IPS-NIHi7 (cell line): ENCODE data around the gene TMEM80.
A peak's percentile ranks its signal among the peaks of the same experiment; 100 is the strongest.
"Not testable (repeated sequence)": the region's sequence is repeated elsewhere in the genome, so short reads cannot be mapped to it uniquely, and the experiment has no call there.

Experiments used
- DNase-seq: peaks from one replicate; pipeline ENCODE4 v3.0.0; 2012; ENCODE audit warnings: mixed read lengths; ENCODE audit errors: extremely low spot score

The TMEM80 gene

GRCh38 chr11:679271-680207, 16.1 kb upstream of the TMEM80 start:
- no peak for DNase-seq

DNA sequence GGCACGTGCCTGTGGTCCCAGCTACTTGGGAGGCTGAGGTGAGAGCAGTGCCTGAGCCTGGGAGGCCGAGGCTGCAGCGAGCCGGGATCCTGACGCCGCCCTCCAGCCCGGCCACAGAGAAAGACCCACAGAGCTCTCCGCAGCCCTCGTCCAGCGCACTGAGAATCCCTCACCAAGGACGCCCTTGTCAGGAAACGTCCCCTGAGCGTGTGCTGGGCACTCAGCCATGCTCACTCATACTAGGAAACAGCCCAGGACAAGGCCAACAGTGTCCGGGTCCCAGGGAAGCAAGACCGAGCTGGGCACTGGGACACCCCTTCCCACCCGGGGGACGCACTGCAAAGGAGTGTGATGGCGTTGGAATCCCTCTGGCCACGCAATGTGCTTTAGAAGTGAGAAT, 15.1 kb upstream of the TMEM80 start:
- DNase-seq: no peak

GRCh38 chr11:680970-681369, 14.6 kb upstream of the TMEM80 start:
- DNase-seq: no peak

DNA sequence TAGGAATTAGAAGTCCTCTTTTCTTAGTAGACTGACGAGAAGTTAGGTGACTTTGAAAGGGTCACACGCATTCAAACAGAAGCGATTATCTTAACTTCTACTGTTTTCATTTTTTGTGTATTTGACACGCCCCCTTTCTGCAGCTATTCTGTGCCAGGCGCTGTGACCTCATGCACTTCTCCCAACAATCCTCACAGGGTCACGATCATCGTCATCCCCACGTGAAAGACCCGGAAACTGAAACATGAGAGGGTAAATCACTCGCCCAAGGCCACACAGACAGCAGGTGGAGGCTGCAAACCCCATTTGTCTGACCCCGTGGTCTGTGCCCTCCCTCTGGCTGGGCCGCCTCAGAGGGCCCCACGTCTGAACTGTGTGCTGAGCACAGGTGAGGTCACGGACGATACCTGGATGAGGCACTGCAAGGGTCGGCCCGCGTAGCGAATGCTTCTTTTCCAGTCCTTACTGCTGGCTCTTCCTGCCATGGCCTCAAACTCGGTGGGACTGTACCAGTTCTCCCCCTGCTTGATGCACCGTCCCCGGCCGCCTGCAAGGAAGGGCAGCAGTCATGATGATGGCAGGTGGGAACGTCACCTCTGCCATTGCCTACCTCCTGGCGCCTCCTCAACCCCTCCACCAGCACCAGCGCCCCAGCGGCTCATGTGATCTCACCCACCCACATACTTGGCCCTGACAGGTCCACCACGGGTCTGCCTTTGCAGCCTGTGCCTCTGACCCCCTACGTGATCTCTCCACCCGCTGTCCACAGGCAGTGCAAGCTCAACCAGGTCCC, 9.0 kb upstream of the TMEM80 start:
- DNase-seq: no peak

DNA sequence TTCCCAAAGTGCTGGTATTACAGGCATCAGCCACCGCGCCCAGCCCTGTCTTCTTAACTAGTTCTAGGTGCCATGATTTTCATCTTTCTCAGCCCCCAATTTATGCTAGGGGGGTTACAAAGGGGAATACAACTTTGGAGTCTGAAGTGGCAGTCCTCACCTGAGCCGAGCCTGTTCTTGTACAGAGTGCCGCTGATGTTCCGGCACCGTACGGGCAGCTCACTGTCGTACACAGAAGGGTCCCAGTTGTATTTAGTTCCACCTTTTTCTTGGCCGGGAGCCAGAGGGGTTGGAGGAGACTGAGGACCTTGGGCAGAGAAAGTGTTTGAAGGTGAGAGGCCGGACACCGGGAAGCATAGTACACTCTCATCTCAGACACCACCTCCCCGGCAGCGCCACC, 7.9 kb upstream of the TMEM80 start:
- no peak for DNase-seq

- DNase-seq: no peak
These were observed 6.9 kb upstream of the TMEM80 start for GRCh38 chr11:688681-689080.

DNA sequence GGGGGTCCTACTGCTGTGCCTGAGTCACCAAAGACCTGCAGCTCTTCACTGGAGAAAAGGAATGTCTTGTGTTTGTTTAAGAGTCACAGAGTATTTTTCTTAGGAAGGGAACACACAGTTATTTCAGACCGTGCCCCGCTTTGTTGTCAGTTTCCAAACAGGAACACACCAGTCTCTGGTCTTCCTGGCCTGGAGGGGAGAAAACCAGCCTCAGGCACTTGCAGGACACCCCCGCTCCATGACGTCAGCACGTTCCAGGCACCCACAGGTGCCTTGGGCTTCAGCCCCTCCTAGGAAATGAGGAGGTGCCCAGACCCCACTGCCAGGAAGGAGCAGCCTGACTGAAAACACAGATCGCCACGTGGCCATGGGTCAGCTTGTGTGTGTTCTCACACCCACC, 6.0 kb upstream of the TMEM80 start:
- no peak for DNase-seq

GRCh38 chr11:690244-690643, 5.4 kb upstream of the TMEM80 start:
- not testable (repeated sequence) for DNase-seq

DNA sequence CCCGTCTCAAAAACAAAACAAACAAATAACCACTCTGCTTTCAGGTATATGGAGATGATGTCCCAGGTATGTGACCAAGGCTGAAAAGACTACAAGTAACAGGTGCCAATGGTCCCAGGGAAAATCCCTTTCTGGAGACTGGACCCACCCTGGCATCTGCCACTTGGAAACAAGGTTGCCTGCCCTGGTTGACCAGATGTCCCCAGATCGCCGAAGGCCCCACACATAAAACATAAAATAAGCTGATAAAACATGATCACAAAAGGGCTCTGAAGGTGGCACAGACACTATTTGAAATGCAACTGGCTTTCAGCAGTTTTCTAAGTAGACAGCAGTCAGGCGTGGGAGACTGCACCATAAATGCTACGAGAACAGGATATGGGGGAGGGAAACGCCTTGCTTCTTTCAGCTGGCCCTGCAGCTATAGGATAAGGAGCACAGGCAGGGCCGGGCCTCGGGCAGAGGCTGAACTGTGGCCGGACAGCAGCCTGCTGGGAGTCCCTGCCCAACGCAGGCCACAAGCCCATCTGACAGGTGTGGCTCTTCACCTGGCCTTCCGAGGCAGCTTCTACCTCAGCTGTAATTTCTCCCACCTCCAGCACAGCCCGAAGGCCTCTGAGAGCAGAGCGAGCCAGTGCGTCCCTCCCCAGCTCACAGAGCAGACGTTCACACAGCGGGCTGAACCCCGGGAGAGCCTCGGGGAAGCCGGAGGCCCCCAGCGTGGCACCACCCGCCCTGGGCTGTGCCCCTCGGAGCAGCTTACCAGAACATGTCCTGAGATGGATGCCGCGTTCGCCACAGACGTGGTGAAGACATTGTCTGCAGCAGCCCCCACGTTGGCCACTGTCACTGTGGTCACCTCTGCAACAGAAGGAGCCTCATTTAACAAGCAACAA, 4.6 kb upstream of the TMEM80 start:
- DNase-seq: no peak

DNA sequence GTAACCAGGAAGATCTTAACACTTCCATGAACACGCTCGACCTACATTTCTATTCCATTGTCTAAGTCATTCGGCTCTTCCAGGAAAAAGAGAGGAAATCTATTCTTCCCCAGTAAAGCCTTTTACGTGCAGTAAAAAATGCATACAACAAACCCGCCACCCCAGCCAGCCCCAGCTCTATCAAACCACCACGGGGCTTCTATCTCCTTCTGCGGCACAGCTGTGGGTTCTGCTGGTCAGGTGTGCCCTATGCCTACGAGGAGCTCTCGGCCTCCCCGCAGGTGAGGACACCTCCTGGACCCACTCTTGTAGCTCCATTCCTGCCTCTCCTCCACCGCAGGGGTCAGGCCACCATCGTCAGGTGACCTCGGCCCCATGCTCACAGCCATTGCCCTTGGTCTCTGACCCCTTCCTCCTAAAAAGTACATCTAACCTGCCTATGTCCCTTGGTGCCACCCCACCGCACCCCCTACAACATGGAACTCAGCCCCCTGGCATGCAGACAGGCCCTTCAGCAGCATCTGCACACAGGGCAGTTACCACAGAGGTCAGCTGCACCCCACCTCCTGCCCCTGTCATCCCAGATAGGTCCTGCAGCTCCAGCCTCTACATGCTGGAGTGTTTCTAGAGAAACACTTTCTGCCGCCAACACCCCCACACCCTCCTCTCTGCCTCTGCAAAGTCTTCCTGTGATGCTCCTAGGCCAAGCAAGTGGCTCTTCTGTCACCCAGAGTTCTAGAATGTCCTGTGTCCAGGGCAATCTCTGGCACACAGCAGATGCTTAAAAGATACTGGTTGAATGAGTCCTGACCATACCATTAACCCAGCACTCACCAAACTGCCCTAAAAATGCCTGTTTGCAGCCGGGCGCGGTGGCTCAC, 3.7 kb upstream of the TMEM80 start:
- DNase-seq: no peak

- no peak for DNase-seq
These were observed 2.7 kb upstream of the TMEM80 start for GRCh38 chr11:692824-693414.

DNA sequence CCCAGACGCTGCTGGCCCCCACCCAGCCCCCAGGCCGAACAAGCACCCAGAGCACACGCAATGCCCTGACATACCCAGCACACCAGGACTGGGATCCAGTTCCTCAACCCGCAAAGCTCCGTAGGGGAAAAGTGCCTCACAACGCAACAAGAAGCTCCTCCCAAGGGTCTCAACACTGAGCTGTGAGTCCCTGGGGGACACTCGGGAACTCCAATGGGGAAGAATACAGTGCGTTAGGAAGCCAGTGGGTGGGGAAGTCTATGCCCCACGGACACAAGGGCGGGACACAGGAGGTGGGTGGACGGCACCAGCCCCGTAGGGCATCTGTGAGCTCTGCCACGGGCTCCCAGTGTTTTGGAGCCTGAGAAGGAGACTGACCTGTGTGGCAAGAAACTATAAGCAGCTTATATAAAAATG, 2.2 kb upstream of the TMEM80 start:
- no peak for DNase-seq

DNA sequence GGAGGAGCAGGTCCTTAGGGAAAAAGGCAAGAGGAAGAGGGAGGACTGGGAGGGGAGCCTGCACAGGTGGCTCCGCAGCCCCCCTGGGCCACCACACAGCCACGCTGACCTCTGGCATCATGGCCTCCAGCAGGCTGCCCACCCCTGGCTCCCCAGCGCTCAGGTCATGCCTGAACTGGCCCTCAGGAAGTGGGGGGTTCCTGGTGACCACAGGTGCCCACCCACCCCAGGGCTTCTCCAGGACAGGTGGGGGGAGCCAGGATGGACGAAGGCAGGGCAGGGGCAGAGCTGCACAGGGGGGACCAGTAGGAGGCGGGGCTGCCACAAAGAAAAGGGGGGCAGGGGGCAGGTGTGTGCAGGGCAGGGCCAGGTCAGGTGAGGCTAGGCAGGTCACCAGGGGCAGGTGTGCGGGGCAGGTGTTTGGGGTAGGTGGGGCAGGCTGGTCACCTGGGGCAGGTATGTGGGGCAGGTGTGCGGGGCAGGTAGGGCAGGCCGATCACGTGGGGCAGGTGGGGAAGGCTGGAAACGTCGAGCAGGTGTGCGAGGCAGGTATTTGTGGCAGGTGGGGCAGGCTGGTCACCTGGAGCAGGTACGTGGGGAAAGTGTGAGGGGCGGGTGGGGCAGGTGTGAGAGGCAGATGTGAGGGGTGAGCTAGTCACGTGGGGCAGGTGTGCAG, 1.6 kb upstream of the TMEM80 start:
- DNase-seq: no peak

DNA sequence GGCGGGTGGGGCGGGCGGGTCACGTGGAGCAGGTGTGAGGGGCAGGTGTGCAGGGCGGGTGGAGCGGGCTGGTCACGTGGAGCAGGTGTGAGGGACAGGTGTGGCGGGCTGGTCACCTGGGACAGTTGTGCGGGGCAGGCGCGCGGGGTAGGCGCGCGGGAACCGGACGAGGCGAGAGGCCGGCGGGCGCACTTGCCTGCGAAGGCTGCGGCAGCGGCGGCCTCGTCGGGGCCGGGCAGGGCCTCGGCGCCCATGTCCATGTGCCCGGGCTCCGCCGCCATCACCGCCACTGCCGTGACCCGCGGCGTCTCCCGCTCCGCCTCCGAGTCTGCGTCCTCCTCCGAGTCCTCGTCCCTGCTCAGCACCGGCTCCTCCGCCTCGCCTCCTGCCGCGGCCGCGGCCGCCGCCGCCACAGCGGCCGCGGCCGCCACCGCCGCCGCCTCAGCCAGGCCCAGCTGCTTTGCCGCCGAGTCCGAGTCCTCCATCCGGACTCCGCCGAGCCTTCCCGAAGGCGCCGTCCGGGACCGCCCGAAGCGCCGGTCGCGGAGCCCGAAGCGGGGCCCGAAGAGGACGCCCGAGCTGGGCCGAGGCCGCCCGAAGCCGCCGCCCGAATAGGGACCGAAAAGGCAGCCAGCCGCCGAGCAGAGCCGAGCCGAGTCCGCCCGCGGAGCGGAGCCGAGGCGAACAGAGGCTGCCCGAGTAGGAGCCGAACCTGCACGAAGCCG, 891 bp upstream of the TMEM80 start, which contains the start of gene DEAF1:
TSS of gene DEAF1 (minus strand) at position 660 of the 725 bp plus-strand sequence. CDS start at position 485, 175 bp downstream.
- DNase-seq: peak; percentile 94

DNA sequence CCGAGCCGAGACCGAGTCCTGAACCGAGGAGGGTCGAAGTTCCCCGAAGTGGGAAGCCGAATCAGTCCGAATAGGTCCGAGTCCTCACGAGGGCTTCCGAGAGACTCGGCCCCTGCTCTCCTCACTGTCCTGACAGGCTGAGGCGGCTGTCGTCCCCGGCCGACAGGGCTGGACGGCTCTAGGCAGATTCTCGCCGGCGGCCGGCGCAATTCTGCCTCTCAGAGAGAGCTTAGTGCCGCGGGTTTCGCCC, 403 bp upstream of the TMEM80 start:
- DNase-seq: no peak

GRCh38 chr11:696955-697491, 1.4 kb downstream of the TMEM80 start:
- no peak for DNase-seq

GRCh38 chr11:697811-698311, 2.2 kb downstream of the TMEM80 start:
- no peak for DNase-seq

DNA sequence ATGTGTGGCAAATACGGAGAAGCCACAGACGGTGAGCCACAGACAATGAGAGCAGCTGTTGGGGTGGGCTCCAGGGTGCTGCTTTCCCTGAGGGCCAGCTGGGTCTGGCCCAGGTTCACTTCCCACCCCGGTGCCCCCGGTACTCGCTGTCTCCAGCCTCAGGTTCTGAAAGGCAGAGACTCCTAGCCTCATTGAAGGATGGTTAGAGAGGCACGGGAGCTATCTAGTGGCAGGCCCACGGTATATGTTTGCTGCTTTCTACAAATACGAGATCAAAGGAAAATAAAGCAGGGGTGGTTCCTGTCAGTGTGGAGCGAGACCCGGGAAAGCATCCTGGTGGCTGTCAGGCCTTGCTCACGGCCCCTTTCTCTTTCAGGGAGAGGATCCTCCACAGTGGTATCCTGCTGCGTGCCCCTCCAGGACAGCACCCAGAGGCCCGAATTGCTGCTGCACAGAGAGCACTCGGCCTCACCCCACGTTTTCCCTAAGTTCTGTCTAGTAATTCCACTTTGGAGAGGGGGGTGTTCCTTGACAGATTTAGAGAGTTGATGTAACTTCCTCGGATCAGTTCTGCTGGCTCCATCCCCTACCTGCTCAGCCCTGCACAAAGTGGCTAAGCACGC, 3.0 kb downstream of the TMEM80 start:
- DNase-seq: no peak
